ENCODE results near the gene MCM6.

GRCh38 chr2:135885709-135886108 lies 9.5 kb upstream of the MCM6 start:
- TF ChIP-seq, protein P1, sequence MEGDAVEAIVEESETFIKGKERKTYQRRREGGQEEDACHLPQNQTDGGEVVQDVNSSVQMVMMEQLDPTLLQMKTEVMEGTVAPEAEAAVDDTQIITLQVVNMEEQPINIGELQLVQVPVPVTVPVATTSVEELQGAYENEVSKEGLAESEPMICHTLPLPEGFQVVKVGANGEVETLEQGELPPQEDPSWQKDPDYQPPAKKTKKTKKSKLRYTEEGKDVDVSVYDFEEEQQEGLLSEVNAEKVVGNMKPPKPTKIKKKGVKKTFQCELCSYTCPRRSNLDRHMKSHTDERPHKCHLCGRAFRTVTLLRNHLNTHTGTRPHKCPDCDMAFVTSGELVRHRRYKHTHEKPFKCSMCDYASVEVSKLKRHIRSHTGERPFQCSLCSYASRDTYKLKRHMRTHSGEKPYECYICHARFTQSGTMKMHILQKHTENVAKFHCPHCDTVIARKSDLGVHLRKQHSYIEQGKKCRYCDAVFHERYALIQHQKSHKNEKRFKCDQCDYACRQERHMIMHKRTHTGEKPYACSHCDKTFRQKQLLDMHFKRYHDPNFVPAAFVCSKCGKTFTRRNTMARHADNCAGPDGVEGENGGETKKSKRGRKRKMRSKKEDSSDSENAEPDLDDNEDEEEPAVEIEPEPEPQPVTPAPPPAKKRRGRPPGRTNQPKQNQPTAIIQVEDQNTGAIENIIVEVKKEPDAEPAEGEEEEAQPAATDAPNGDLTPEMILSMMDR (IDR thresholded peaks at IDR 0.05), result no peak
- no peak for TF ChIP-seq POLR2A (IDR thresholded peaks at IDR 0.05)
- TF ChIP-seq EP300 (IDR thresholded peaks at IDR 0.05; ENCODE audit: low read depth), result no peak
